Keratinocyte (primary cell): ENCODE measurements around the gene TTC13. TPM values are rescaled to one million over a fixed set of nuclear protein-coding genes. Genes with fewer than 3 reads are reported as not detected.

ENCODE experiments used
- DNase-seq: peaks from one replicate; pipeline ENCODE4 v3.0.0-alpha.2; 2011; ENCODE audit warnings: low read depth, missing footprints, low spot score
- FAIRE-seq: peaks from 2 replicates; lab custom pipeline; 2011; peaks lifted over from hg19 to GRCh38; lab: Jason Lieb, UNC
- H2AFZ ChIP-seq: 2 replicates; pipeline ENCODE4 v1.6.0; 2012; ENCODE audit warnings: low read length, control low read depth, inconsistent platforms; ENCODE audit not compliant: control insufficient read depth
- H3K27ac ChIP-seq: 2 replicates; pipeline ENCODE4 v1.5.1; 2011; ENCODE audit warnings: low read length; ENCODE audit not compliant: control insufficient read depth, insufficient read depth
- H3K27me3 ChIP-seq: 3 replicates; pipeline ENCODE4 v1.6.0; 2011; ENCODE audit warnings: low read length; ENCODE audit not compliant: control insufficient read depth, insufficient read depth; ENCODE audit errors: extremely low read depth
- H3K36me3 ChIP-seq, 2 experiments: 2 replicates in 1 of 2; 3 replicates in 1 of 2; pipeline ENCODE4 v1.5.1; 2011; ENCODE audit warnings: low read length in 2 of 2, mild to moderate bottlenecking in 1 of 2; ENCODE audit not compliant: control insufficient read depth in 2 of 2, insufficient read depth in 2 of 2; ENCODE audit errors: extremely low read depth in 1 of 2
- H3K4me1 ChIP-seq: 3 replicates; pipeline ENCODE4 v1.5.1; 2011; ENCODE audit warnings: low read length; ENCODE audit not compliant: control insufficient read depth, insufficient read depth; ENCODE audit errors: extremely low read depth
- H3K4me2 ChIP-seq: 3 replicates; pipeline ENCODE4 v1.6.0; 2011; ENCODE audit warnings: low read depth, low read length; ENCODE audit not compliant: control insufficient read depth, insufficient read depth; ENCODE audit errors: extremely low read depth
- H3K4me3 ChIP-seq, 3 experiments: fragments of 200-600 bp in 1 of 3; sonication (generic) in 1 of 3; 2 replicates in 2 of 3; 3 replicates in 1 of 3; pipeline ENCODE4 v1.5.1; 2011 to 2016; ENCODE audit warnings: low read length in 3 of 3, mild to moderate bottlenecking in 3 of 3, control low read depth in 2 of 3, inconsistent platforms in 1 of 3, low read depth in 1 of 3, mixed read lengths in 1 of 3, mixed run types in 1 of 3, moderate library complexity in 1 of 3; ENCODE audit not compliant: control insufficient read depth in 2 of 3, insufficient read depth in 2 of 3; ENCODE audit errors: extremely low read depth in 1 of 3
- H3K79me2 ChIP-seq: 2 replicates; pipeline ENCODE4 v1.6.0; 2012; ENCODE audit warnings: low read length; ENCODE audit not compliant: control insufficient read depth, insufficient read depth
- H3K9ac ChIP-seq: 3 replicates; pipeline ENCODE4 v1.6.0; 2011; ENCODE audit warnings: low read length; ENCODE audit not compliant: control insufficient read depth, insufficient read depth; ENCODE audit errors: extremely low read depth
- H3K9me1 ChIP-seq: 3 replicates; pipeline ENCODE4 v1.6.0; 2011; ENCODE audit warnings: low read length; ENCODE audit not compliant: control insufficient read depth, insufficient read depth; ENCODE audit errors: extremely low read depth
- H3K9me3 ChIP-seq: 2 replicates; pipeline ENCODE4 v1.5.1; 2012; ENCODE audit warnings: low read depth, low read length; ENCODE audit not compliant: control insufficient read depth
- H4K20me1 ChIP-seq: 3 replicates; pipeline ENCODE4 v1.6.0; 2011; ENCODE audit warnings: low read length; ENCODE audit not compliant: control insufficient read depth, insufficient read depth; ENCODE audit errors: extremely low read depth
- CTCF ChIP-seq, 3 experiments: IDR thresholded peaks in 1 of 3; conservative IDR thresholded peaks in 1 of 3; optimal IDR thresholded peaks in 1 of 3; 2 replicates in 2 of 3; 3 replicates in 1 of 3; pipeline versions ENCODE3 to v1.5.1; 2011; ENCODE audit warnings: low read length in 3 of 3, mild to moderate bottlenecking in 3 of 3, moderate library complexity in 2 of 3, control low read depth in 1 of 3, inconsistent platforms in 1 of 3; ENCODE audit not compliant: insufficient read depth in 2 of 3; ENCODE audit errors: extremely low read depth in 1 of 3
- EZH2 ChIP-seq: IDR thresholded peaks from one replicate; pipeline ENCODE4 v1.6.1; 2012; ENCODE audit warnings: inconsistent platforms, mild to moderate bottlenecking, low read length, moderate library complexity
- dilution Hi-C: fragments of 300-500 bp; cut with MboI; formaldehyde crosslinking; loops from one replicate; pipeline ENCODE4 v1.7.0; 2020; ENCODE audit warnings: low sequenced_read_pairs; ENCODE audit not compliant: extremely low pct_ligation_motif_present
- polyA plus RNA-seq, 5 experiments: library from polyadenylated mRNA; depleted of rRNA in 3 of 5; stranded (reverse) in 3 of 5; stranded (forward) in 1 of 5; unstranded in 1 of 5; fragments of >200 nt; gene quantifications; 1 replicate in 1 of 5; 2 replicates in 3 of 5; 3 replicates in 1 of 5; pipeline versions ENCODE4 v1.2.1 to v1.2.3, GENCODE V29; 2011 to 2012; ENCODE audit warnings: missing spikeins in 2 of 5, low read depth in 1 of 5, low replicate concordance in 1 of 5

TTC13 gene
- polyA plus RNA-seq, 1 donor (not counting 4 experiments of a cell fraction or from before 2014, with no cell fraction given) = 8.3 TPM

DNA sequence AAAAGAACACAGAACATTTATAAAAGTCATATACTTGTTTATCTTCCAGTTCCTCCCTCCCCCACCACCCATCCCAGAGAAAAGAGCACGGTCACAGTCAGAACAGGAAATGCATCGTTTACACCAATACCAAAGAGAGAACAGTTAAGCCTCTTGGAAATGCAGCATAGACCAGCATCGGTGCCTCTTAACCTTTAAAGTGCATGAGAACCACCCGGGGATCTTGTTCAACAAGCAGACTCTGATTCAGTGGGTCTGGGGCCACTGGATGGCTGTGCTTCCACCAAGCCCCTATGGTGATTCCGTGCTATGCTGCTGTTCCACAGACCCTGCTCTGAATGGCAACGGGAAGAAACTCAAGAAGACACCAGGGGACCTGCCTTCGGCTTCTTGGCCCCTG, 42.2 kb upstream of the TTC13 start:
- dilution Hi-C loops = no loop called here
- peaks cover 37% of the 10 kb centered on the region for H3K4me1 ChIP-seq
- H3K9ac ChIP-seq = peak overlapping the region; percentile 29
- H3K27ac ChIP-seq = peak overlapping the region; percentile 66
- H3K79me2 ChIP-seq = no peaks in the 10 kb centered on the region
- no peaks in the 10 kb centered on the region for H3K27me3 ChIP-seq
- H3K9me1 ChIP-seq = no peaks in the 10 kb centered on the region
- H3K36me3 ChIP-seq = no peaks in the 10 kb centered on the region
- no peak for DNase-seq
- H3K4me3 ChIP-seq = no peak overlapping the region
- no peaks in the 10 kb centered on the region for H3K9me3 ChIP-seq
- no peaks in the 10 kb centered on the region for H4K20me1 ChIP-seq
- peak overlapping the region; percentile 66 for H3K4me2 ChIP-seq
- H2AFZ ChIP-seq = no peak overlapping the region
- no peak for FAIRE-seq
- TF ChIP-seq CTCF (optimal IDR thresholded peaks at IDR 0.05 in 1 of 3, IDR thresholded peaks at IDR 0.05 in 1 of 3, conservative IDR thresholded peaks at IDR 0.05 in 1 of 3; ENCODE audit: extremely low read depth in 1 of 3, insufficient read depth in 2 of 3, low read length in 3 of 3) (no peak), EZH2 (no peak)

- dilution Hi-C loops = no loop called here
- peak overlapping the region; percentile 66 for H3K4me2 ChIP-seq
- peak overlapping the region; percentile 14 for H2AFZ ChIP-seq
- H3K4me1 ChIP-seq = peaks cover 39% of the 10 kb centered on the region
- H3K36me3 ChIP-seq = no peaks in the 10 kb centered on the region
- no peaks in the 10 kb centered on the region for H4K20me1 ChIP-seq
- TF ChIP-seq CTCF (optimal IDR thresholded peaks at IDR 0.05 in 1 of 3, IDR thresholded peaks at IDR 0.05 in 1 of 3, conservative IDR thresholded peaks at IDR 0.05 in 1 of 3; ENCODE audit: extremely low read depth in 1 of 3, insufficient read depth in 2 of 3, low read length in 3 of 3) (peak; percentile 54 to 68 (median 59)), EZH2 (no peak)
- DNase-seq = peak; percentile 89
- H3K79me2 ChIP-seq = no peaks in the 10 kb centered on the region
- H3K27me3 ChIP-seq = no peaks in the 10 kb centered on the region
- no peaks in the 10 kb centered on the region for H3K9me3 ChIP-seq
- no peaks in the 10 kb centered on the region for H3K9me1 ChIP-seq
- H3K4me3 ChIP-seq = peak overlapping the region in 1 of 3 experiments; percentile 11
- H3K27ac ChIP-seq = peak overlapping the region; percentile 66
- FAIRE-seq = peak; percentile 80
- H3K9ac ChIP-seq = peak overlapping the region; percentile 29
These were observed 41.5 kb upstream of the TTC13 start for GRCh38 chr1:231020139-231020601.
